Urothelium cell line (cell line): ENCODE measurements around the gene CDH4.

Experiments
- DNase-seq: peaks from one replicate; pipeline ENCODE4 v3.0.0; 2011; ENCODE audit warnings: low spot score, mixed read lengths
- FAIRE-seq: peaks from 2 replicates; lab custom pipeline; 2011; peaks lifted over from hg19 to GRCh38; lab: Jason Lieb, UNC

CDH4 gene

GRCh38 chr20:61737346-61737745 is 485.3 kb downstream of the CDH4 start:
- DNase-seq (no peak), FAIRE-seq (no peak)

DNA sequence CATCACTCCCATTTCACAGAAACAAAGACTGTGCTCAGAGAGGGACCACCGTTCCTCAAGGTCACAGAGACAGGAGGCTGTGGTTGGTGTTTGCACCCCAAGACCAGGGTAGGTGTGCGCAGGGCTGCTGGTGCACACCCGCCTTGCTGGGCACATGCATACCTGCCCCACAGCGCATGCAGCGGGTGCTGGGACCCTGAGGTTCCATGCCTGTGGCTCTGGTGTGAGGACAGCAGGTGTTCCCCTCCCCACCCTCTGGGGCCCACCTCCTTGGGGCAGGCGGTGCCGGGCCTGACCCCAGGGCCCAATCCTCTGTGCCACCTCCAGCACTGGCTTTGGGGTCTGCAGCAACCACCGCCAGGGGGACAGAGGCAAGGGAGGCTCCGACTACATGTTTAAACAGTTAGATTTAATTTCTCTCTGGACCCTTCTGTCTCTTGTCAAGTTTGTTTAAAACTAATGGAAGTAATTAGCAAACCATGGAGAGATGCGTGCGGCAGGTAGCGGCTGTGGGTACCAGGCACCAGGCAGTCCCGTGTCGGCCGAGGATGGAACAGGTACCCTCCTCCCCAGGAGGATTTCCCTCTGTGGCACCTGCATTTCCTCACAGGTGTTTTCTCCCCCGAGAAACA is 485.9 kb downstream of the CDH4 start:
- FAIRE-seq (no peak), DNase-seq (no peak)

DNA sequence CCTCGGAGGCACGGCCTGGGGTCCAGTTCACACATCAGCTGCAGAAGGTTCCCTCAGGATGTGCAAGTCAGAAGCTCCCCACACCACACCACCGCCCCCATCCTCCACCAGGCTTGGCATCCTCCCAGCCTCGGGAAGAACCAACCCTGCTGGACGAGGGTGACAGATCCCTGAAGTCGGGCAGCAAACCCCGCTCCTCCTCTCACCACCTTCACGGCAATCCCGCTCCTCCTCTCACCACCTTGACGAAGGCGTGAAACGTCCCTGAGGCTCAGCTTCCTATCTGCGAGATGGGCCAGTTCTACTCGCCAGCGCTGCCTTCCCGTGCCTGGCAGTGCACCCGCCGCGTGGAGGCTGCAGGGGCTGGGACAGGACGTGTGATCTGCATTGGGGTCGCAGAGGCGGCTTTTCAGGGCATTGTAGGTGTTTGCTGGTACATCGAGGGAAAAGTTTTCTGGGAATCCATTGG is 486.6 kb downstream of the CDH4 start:
- DNase-seq, result no peak
- no peak for FAIRE-seq

GRCh38 chr20:61739086-61739831 is 487.2 kb downstream of the CDH4 start:
- DNase-seq (no peak), FAIRE-seq (no peak)

DNA sequence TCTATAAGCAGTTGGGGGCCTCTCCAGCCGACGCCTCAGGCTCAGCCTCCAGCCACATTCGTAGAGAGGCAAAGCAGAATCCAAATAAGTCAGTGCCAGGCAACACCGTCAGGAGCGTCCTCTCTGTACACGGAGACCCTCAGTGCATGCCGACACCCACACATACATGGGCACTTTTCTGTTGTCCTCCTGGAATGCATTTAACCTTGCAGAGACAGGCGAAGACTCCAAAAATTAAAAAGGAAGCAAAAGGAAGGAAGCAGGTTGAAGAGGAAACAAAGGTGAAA is 487.7 kb downstream of the CDH4 start:
- FAIRE-seq (no peak), DNase-seq (no peak)

DNA sequence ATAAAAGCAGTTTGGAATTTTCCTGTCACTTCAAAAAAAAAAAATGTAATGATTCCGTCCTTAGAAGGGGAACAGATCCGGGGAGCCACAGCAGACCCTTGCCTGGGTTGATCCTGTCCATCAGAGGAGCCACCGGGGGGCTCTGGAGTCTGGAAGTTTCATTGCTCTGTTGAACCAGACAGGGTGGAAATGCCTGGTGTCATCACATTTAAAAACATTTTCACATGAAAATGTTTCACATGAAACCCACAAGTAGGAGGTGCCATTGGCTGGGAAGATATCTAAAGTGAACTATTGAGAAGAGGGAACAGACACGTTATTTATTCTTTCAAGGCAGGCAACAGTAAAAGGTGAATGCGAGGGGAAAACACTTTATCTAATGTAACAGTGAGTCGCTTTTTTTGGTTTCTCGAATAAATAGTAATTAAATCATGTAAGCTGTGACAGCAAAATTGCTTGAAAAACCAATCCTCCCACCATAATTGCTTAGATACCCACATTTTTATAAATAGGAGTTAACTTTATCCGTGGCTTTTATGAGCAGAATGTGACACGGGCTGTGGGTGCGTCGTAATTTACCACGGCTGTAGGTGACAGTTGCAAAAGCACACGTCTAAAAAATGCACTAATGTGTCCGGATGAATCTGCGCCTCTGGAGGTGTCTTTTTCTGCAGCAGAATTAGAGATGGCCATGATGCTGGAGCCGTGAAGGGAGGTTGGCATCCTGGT is 490.2 kb downstream of the CDH4 start:
- no peak for DNase-seq

GRCh38 chr20:61743606-61744005 is 491.5 kb downstream of the CDH4 start:
- no peak for FAIRE-seq
- no peak for DNase-seq

More for the DNA sequence above, 490.2 kb downstream of the CDH4 start:
- FAIRE-seq, result no peak

DNA sequence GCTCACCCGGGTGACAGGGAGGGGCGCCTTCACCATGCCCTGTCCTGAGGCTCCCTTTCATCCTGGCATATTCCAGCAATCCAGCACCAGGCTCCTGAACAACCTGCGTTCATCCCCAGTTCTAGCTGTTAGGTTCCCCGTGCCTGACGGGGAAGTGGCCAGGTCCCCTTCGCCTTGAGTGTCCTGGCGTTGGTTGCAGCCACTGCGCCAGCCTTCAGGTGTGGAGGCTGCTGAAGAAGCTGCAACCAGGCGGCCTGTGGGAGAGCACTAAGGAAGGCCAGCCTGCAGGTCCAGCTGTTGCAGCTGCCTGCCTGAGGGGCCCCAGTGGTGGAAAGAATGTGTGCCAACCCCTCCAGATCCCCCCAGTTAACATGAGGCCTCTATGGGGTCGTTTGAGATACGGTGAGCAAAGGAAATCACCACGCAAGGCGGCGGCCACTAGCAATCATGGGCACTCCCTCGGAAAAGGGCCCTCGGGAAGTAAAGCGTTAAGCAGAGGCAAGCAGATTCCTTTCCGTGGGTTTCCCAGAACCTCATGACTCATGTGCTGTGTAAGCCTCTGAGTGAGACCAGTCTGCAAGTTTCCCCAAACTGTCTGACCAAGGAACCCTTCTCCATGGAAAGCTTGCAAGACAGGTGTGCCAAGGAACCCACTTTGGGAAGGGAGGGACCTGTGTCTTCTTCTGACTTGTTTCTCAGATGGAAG is 492.8 kb downstream of the CDH4 start:
- DNase-seq, result no peak
- no peak for FAIRE-seq

DNA sequence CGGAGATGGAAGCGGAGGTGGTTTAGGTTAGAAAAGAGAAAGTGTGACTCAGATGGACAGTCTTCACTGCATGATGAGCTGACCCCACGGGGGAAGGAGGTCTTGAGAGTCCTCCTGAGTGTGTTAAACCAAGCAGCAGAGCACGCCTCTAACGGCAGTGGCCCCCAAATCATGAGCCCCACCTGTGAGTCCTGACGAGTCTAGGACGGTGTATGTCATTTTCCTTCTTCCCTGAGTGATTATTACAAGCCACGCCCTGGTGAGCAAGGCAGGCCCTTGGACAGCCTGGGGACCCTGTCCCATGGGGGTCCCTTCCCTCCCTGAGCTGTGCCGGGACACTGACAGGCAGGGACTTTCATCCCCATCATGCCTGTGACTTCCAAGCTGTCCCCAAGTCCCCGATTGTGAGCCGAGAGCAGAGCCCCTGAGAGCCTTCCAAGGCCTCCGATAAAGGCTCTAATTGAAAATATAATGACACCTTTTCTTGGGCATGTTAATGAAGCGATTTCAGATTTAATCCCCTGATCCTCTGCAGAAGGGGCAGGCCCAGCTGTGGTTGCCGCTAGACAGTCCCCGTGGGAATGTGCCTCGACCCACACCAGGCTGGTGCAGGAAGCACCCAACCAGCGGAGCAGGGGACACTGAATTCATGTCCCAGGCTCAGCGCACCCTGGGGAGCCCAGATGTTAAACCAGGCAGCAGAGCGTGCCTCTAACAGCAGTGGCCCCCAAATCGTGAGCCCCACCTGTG is 493.5 kb downstream of the CDH4 start:
- FAIRE-seq (no peak), DNase-seq (no peak)

- FAIRE-seq (no peak), DNase-seq (no peak)
These were observed 494.1 kb downstream of the CDH4 start for GRCh38 chr20:61746147-61746646.

DNA sequence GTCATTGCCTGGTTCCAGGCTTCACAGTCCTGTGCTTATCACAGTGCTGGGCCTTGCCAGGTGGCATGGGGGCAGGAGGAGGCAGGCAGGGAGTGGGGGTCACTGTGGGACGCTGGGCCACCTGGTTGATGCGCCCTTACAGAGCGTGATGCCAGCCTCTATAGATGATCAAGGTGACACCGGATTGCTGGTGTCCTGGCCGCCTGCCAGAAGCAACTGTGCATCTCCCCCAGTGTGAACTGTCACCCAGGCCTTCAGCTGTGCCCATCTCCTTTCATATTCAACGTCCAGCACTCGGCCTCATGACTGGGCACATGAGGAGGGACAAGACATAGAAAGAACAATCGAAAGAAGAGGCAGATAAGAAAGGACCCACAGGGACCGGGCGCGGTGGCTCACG is 494.7 kb downstream of the CDH4 start:
- DNase-seq (no peak), FAIRE-seq (no peak)

DNA sequence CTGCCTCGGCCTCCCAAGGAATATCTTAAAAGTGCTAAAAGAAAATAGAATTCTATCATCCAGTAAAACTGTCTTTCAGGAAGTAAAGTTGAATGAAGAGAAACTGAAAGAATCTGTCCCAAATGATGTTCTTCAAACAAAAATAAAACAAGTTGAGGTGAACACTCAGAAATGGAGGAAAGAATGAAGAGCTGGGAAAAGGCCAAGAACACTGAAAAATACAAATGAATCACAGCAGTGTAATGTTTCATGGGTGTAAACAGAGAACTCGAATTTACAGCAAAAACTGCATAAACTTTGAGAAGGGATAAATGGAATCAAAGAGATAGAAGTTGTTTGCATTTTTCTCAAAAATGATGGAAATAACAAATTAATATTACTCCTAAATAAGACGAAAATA is 496.3 kb downstream of the CDH4 start:
- DNase-seq, result no peak
- no peak for FAIRE-seq

DNA sequence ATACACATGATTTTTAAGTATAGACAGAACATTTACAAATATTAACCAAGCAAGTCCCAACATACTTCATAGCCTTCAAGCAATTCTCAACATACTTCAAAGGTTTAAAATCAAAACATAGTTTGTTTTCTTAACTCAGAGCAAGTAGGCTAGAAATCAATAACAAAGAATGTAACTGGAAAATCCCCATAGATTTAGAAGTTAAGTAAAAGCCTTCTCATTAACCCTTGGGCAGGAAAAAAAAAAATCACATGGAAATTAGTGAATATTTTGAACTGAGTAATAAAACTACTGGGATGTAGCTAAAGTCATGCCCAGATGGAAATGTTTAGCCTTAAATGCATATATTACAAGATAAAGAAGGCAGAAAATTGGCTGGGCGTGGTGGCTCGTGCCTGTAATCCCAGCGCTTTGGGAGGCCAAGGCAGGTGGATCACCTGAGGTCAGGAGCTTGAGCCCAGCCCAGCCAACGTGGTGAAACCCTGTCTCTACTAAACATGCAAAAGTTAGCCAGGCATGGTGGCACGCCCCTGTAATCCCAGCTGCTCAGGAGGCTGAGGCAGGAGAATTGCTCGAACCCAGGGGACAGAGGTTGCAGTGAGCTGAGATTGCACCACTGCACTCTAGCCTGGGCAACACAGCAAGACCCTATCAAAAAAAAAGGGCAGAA is 497.5 kb downstream of the CDH4 start:
- DNase-seq (no peak), FAIRE-seq (no peak)

- FAIRE-seq, result no peak
- no peak for DNase-seq
These were observed 498.0 kb downstream of the CDH4 start for GRCh38 chr20:61750093-61750492.

- DNase-seq, result no peak
- no peak for FAIRE-seq
These were observed 500.5 kb downstream of the CDH4 start for GRCh38 chr20:61752576-61752975.

DNA sequence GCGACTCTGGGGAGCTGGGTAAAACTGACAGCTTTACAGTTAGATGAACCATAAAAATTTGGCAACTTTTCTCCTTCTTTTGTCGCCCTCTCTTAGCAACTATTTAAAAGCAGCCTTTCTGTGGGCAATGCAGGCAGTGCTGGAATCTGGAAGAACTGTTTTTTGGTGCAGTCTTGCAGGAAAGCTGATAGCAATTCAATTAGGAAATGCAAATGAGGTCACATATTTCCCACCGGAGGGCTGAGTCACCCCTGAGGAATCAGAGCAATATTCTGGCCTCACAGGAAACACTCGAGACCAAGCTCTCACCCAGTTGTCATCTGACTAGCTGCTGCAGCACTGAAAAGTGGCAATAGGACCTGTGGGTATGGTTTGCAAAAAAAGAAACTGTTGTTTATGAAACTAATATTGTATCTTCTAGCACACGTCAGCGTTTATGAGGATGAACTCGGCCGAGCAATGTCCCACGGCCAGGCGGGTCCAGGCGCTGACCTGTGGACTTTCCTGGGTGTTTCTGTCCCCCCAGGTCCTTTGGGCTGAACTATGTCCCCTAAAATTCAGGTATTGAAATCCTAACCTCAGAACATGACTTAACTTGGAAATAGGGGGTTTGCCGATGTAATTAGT is 501.4 kb downstream of the CDH4 start:
- DNase-seq (peak; percentile 66), FAIRE-seq (no peak)

GRCh38 chr20:61753987-61754956 is 502.2 kb downstream of the CDH4 start:
- DNase-seq, result no peak
- FAIRE-seq, result peak; percentile 20

DNA sequence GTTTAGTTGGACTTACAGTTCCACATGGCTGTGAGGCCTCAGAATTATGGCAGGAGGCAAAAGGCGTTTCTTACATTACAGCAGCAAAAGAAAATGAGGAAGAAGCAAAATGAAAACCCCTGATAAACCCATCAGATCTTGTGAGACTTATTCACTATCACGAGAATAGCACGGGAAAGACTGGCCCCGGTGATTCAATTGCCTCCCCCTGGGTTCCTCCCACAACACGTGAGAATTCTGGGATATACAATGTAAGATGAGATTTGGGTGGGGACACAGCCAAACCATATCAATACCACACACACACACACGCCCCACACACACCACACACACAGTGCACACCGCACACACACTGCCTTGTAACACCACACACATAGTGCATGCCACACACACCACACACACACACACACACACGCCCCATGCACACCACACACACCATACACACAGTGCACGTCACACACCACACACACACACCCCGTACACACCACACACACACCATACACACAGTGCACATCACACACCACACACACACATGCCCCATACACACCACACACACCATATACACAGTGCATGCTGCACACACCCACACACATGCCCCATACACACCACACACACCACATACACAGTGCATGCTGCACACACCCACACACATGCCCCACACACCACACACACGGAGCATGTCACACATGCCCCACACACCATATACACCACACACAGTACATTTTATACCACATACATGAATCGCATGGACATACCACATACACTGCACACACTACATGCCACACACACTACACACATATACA is 503.1 kb downstream of the CDH4 start:
- no peak for DNase-seq

More for the DNA sequence above, 503.1 kb downstream of the CDH4 start:
- peak; percentile 97 for FAIRE-seq
